OCI-LY7 (cell line): ENCODE data around the gene PIK3R3.

Experiments
- CTCF ChIP-seq: fragments of 200-600 bp; sonication (generic); conservative IDR thresholded peaks from 2 replicates; pipeline ENCODE4 v1.5.1; 2014; ENCODE audit warnings: mild to moderate bottlenecking, antibody characterized with exemption, low read length, moderate library complexity, mixed read lengths
- EZH2phosphoT487 ChIP-seq: fragments of 200-600 bp; sonication (generic); IDR thresholded peaks from 2 replicates; pipeline ENCODE4 v1.6.1; 2018; ENCODE audit warnings: low read depth, borderline replicate concordance, mild to moderate bottlenecking, mixed run types, antibody characterized with exemption, low read length, moderate library complexity, mixed read lengths

- TF ChIP-seq CTCF (no peak), EZH2phosphoT487 (no peak)
Measured at GRCh38 chr1:46131093-46131492, 1.3 kb downstream of the PIK3R3 start.
